Anterior cingulate cortex (tissue), 58 donors: Measurements from ENCODE around the gene P4HTM.
"Not testable (repeated sequence)": the region's sequence is repeated elsewhere in the genome, so short reads cannot be mapped to it uniquely, and the experiment has no call there.

Source experiments
- DNase-seq, 58 donors: peaks; one replicate each; lab custom pipeline; 2025; lab: John Stamatoyannopoulos, UW

P4HTM gene

DNA sequence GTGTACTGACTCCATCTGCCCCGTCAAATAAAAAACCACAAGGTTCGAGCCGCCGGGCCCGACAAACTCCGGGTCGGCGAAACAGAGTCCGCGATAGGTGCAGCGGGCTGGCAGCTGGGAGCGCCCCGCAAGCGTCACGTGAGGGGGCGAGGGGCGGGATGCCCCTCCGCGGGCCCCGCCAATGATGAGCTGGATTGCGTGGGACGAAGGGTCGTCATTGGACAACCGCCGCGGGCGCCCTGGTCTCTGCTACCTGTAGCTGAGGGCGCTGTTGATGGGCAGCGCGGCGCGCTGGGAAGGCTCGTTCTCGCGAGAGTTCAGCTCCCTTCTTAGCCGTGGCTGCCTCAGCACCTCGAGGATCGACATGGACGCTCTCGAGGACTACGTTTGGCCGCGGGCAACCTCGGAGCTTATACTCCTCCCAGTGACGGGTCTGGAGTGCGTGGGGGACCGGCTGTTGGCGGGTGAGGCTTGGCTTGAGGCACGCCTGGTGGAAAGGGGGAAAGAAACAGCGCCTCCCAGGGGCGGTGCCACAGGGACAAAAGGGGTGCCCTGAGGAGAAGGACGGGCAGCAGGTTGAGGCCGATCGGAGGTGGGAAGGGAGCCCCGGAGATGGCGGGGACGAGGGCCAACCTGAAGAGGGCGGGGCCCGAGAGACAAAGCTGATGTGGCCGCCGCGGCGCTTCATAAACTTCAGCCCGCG is 17.2 kb downstream of the P4HTM start, which contains the start of gene WDR6:
Gene WDR6 (plus strand): TSS at position 324 of the 703 bp plus-strand sequence. CDS start 41 bp downstream, at position 365.
- peak; percentile 47 to 98 (median 94) for DNase-seq

DNA sequence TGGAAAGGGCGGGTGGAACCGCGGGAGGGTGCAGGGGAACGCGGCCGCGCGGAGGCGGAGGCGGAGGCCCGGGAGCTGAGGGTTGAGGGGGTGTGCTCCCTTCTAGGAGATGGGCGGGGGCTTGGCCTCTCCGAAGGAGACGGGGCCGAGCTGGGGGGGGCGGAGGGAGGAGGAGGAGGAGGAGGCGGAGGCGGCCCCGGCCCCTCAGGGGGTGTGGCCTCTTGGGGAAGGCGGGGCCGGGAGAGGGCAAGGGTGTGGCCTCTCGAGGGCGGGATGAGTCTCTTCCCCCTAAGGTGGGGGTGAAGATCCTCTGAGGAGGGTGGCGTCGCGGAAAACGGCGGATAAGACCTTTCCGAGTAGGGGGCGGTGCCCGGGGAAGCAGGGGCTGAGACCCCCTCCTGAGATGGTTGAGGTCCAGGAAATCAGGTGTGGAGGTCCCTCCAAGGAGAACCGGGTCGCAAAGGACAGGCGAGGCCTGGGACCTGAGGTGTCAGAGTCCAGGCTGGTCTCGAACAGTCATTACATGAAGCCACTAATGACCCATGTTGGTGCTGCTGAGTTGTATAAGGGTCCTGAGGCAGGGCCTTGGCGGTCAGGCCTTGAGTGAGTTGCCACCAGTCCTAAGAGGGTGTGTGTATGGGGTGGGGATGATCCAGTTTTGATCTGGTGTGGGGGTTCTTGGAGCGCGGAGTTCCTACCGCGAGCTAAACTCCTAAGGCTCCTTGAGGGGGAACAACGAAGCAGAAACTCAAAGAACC is 17.9 kb downstream of the P4HTM start:
- peak in 56 of 58 donors; percentile 31 to 87 (median 74) for DNase-seq

GRCh38 chr3:49008627-49009026 is 18.6 kb downstream of the P4HTM start:
- not testable (repeated sequence) for DNase-seq

DNA sequence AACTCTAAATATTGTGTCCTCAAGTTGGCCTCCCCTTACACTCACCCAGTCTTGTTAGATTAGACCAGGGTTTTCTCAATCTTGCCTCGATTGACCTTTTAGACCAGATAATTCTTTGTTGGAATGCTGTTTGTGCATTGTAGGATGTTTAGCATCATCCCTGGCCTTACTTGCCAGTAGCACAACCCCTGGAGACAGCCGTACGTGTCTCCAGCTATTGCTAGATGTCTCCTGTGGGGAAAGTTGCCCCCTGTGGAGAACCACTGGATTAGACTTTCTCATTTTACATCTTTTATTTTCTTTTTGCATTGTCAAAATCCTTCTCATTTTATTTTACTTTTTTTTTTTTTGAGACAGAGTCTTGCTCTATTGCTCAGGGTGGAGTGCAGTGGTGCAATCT is 19.4 kb downstream of the P4HTM start:
- DNase-seq = no peak

- no peak for DNase-seq
Measured at GRCh38 chr3:49012441-49013017, 22.5 kb downstream of the P4HTM start.

- no peak for DNase-seq
Measured at GRCh38 chr3:49013113-49013737, 23.2 kb downstream of the P4HTM start.

DNA sequence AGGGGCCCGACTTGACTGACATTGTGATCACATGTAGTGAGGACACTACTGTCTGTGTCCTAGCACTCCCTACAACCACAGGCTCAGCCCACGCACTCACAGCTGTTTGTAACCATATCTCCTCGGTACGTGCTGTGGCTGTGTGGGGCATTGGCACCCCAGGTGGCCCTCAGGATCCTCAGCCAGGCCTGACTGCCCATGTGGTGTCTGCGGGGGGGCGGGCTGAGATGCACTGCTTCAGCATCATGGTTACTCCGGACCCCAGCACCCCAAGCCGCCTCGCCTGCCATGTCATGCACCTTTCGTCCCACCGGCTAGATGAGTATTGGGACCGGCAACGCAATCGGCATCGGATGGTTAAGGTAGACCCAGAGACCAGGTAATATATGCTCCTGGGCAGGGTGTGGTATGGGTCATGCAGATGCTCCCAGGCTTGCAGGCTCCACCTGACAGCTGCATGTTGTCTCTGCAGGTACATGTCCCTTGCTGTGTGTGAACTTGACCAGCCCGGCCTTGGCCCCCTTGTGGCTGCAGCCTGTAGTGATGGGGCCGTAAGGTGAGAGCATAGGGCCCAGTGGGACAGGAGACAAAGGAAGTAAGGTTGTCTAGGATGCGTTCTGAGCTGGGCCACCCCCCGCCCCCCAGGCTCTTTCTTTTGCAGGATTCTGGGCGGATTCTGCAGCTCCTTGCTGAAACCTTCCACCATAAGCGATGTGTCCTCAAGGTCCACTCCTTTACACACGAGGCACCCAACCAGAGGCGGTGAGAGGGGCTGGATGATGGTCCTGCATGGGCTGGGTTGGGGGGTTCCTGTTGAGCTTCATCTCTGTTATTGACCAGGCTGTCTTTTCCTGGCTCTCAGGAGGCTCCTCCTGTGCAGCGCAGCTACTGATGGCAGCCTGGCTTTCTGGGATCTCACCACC is 24.0 kb downstream of the P4HTM start:
- no peak for DNase-seq

GRCh38 chr3:49015072-49015471 is 25.0 kb downstream of the P4HTM start:
- no peak for DNase-seq

DNA sequence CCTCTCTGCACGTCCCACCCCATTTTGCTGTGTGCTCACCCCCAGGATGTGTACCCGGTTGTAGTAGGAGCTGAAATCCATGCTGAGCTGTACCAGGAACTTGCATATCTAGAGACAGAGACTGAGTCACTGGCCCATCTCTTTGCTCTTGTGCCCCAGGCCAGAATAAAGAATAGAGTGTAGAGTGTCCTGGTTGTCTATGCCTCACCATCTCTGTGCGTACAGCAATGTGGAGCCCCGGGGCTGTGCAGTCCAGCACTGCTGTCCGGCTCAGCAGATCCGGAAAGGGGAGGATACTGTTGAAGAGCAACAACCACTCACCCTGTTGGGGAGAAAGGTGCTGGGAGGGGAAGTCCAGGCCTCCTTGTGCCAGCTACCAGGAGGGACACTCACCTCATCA is 25.7 kb downstream of the P4HTM start:
- no peak for DNase-seq

DNA sequence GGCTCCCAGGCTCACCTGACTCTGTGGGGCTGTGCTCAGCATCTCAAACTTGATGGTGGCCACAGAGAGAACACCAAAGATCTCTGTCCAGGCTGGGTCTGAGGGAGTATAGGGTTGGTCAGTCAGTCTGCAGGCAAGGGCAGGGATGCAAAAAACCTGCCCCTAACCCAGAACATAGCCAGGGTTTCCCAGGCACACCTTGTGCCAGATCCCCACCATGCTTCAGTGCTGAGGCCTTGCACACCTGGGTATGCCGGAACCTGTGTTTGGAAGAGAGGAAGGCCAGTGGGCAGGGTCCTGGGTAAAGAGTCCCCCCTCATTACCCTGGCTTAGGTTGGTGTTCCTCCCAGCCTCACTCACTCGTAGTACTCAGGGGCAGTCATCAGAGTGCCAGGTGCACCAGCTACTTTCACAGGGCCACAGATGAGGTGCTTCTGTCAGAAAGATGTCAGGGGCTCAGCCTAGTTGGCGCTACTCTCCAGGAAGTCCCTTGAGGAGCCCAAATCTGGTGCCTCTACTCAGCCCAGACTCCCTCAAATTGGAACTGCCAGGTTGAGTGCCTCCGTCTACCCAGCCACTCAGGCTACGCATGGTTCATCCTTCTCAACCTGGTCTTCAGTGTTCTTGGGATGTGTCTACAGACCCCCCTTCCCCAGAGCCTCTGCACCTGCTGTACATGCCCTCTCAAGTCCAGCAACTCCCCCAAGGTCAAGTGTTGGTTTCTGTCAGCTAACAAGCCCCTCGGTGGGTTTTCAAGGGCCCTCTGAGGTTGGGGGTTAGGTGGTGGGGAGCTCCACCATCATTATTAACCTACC is 26.6 kb downstream of the P4HTM start:
- no peak for DNase-seq

GRCh38 chr3:49017229-49017970 is 27.4 kb downstream of the P4HTM start:
- peak in 1 of 58 donors; percentile 59 for DNase-seq

DNA sequence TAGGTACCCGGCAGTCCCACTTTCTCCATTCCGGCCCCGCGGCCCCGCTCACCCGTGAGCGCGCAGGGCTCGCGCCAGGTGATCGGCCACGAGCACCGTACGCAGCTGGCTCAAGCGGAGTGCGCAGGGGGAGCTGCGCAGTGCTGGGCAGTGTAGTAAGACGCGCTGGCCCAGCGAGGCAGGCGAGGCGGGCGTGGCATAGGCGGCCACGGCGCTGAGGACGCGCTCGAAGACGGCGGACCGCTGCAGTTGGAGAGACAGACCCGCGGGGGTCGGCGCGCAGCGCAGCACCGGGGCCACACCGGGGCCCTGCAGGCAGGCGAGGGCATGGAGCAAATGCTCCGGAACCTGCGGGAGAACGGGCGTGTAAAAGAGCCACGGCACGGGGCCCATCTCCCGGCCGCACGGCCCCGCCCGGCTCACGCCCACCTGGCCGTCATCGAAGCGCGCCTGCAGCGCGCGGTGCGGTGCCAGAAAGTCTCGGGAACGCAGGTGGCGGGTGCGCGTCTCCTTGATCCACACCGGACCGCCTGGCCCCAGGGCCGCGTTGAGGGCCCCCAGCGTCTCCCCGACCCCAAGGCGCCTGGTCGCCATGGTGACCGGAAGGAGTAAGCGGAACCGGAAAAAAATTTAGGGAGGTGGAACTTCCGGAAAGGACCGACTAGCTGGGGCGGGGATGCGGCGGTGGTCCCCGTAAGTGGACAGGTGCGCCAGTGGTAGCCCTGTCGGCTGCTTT is 28.1 kb downstream of the P4HTM start, which contains the start of gene DALRD3:
Gene DALRD3 (minus strand): TSS at position 610 of the 736 bp plus-strand sequence. CDS start 16 bp downstream, at position 594.
- peak in 54 of 58 donors; percentile 16 to 81 (median 60) for DNase-seq

- no peak for DNase-seq
Measured at GRCh38 chr3:49018707-49019006, 28.6 kb downstream of the P4HTM start.

GRCh38 chr3:49019941-49020329 is 29.9 kb downstream of the P4HTM start:
- no peak for DNase-seq

GRCh38 chr3:49020330-49021212 is 30.5 kb downstream of the P4HTM start:
- DNase-seq = peak in 7 of 58 donors; percentile 43 to 65 (median 59)

- peak; percentile 56 to 98 (median 95) for DNase-seq
Measured at GRCh38 chr3:49021213-49021812, 31.3 kb downstream of the P4HTM start.
